Hepatocyte (in vitro differentiated cells): Measurements from ENCODE around the gene MYRIP.
"Not testable (repeated sequence)": the region's sequence is repeated elsewhere in the genome, so short reads cannot be mapped to it uniquely, and the experiment has no call there.

Experiments used
- EZH2 ChIP-seq: fragments of 200-600 bp; sonication (generic); IDR thresholded peaks from 2 replicates; pipeline ENCODE4 v1.6.1; 2016; ENCODE audit warnings: antibody characterized with exemption, mild to moderate bottlenecking, borderline replicate concordance
- TF ChIP-seq, protein P1 (sequence below): fragments of 200-600 bp; sonication (generic); IDR thresholded peaks from 2 replicates; pipeline ENCODE4 v1.5.1; 2016; ENCODE audit warnings: antibody characterized with exemption, mild to moderate bottlenecking; ENCODE audit not compliant: poor library complexity

DNA sequence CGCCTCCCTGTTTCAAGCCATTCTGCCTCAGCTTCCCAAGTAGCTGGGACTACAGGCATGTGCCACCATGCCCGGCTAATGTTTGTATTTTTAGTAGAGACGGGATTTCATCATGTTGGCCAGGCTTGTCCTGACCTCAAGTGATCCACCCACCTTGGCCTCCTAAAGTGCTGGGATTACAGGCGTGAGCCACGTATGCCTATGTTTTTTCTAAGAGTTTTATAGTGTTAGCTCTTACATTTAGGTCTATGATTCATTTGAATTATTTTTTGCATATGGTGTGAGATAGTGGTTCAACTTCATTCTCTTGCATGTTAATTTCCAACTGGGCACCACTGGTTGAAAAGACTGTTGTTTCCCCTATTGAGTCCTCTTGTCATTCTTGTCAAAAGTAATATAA is 473.6 kb downstream of the MYRIP start:
- TF ChIP-seq, protein P1, sequence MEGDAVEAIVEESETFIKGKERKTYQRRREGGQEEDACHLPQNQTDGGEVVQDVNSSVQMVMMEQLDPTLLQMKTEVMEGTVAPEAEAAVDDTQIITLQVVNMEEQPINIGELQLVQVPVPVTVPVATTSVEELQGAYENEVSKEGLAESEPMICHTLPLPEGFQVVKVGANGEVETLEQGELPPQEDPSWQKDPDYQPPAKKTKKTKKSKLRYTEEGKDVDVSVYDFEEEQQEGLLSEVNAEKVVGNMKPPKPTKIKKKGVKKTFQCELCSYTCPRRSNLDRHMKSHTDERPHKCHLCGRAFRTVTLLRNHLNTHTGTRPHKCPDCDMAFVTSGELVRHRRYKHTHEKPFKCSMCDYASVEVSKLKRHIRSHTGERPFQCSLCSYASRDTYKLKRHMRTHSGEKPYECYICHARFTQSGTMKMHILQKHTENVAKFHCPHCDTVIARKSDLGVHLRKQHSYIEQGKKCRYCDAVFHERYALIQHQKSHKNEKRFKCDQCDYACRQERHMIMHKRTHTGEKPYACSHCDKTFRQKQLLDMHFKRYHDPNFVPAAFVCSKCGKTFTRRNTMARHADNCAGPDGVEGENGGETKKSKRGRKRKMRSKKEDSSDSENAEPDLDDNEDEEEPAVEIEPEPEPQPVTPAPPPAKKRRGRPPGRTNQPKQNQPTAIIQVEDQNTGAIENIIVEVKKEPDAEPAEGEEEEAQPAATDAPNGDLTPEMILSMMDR, result not testable (repeated sequence)
- not testable (repeated sequence) for TF ChIP-seq EZH2
